M059J (cell line): Measurements from ENCODE around the gene GDPD2. TPM values are rescaled to one million over a fixed set of nuclear protein-coding genes. Genes with fewer than 3 reads are reported as not detected.
A peak's percentile ranks its signal among the peaks of the same experiment; 100 is the strongest.
"Not testable (repeated sequence)": the region's sequence is repeated elsewhere in the genome, so short reads cannot be mapped to it uniquely, and the experiment has no call there.

Source experiments
- DNase-seq: peaks from one replicate; pipeline ENCODE4 v3.0.0-alpha.2; 2012; ENCODE audit warnings: low read depth
- total RNA-seq: library from RNA; depleted of rRNA; stranded (reverse); fragments of >200 nt; shearing (Covaris generic); gene quantifications from 2 replicates; pipeline ENCODE4 v1.2.3, GENCODE V29; 2014; rRNA removed

GDPD2 gene, protein sequence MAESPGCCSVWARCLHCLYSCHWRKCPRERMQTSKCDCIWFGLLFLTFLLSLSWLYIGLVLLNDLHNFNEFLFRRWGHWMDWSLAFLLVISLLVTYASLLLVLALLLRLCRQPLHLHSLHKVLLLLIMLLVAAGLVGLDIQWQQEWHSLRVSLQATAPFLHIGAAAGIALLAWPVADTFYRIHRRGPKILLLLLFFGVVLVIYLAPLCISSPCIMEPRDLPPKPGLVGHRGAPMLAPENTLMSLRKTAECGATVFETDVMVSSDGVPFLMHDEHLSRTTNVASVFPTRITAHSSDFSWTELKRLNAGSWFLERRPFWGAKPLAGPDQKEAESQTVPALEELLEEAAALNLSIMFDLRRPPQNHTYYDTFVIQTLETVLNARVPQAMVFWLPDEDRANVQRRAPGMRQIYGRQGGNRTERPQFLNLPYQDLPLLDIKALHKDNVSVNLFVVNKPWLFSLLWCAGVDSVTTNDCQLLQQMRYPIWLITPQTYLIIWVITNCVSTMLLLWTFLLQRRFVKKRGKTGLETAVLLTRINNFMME
- 0.10 TPM in 1 of 2 replicates, not detected in the other for total RNA-seq

DNA sequence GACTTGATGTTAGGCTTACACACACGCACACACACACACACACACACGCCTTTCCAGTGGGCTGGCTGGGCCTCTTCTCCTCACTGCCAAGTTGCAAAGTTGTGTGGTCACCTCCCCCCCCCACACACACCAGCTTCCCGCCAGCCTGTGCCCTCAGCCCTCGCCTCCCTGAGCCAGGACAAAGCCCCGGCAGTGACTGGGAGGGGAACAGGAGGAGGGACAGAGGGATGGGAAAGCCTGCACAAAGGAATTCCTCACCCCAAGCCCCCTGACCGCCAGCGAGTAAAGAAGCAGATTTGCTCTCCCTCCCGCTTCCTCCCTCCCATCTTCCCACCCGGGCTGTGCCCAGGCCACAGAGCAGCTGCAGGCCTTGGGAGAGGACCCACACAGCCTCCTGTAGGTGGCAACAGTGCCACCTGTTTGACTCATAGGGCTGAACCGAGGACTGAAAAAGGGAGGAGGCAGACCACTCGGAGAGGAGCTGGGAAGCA lies at the start of gene GDPD2:
GDPD2 (plus strand) TSS at position 464 of the 491 bp plus-strand sequence. CDS start 1,671 bp downstream, outside the sequence.
- DNase-seq, result peak; percentile 67

DNA sequence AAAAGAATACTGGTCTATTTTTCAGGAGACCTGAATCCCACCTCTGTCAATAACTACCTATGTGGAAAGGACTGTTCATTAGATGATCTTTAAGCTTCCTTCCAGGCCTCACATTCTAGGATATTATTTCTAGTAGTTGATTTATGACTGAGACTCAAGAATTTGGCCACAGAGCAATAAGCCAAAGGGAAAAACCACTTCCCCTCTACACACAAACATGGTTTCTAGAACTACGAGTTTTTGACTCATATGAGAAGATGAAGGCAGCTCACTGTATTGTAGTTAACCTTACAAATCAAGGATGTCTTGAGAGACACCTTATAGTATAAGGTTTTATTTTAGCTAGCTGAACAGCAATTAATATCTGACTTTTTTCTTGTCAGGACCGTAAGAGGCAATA lies 36.9 kb upstream of the GDPD2 start:
- DNase-seq, result peak; percentile 10

DNA sequence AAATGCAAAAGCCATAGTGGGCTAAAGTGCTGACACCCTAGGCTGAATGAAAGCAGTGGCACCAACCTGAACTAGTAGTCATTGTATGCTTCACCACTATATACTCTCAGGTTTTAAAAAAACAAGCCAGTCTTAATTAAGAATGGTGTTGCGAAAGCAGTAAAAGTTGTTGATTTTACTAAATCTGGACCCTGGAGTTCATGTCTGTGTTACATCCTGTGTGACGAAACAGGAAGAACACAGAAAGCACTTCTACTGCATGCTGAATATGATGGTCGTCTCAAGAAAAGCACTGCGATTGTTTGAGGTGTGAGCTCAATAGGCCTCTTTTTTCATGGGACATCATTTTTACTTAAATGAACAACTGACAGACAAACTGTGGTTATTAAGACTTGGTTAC lies 24.2 kb upstream of the GDPD2 start:
- no peak for DNase-seq

DNA sequence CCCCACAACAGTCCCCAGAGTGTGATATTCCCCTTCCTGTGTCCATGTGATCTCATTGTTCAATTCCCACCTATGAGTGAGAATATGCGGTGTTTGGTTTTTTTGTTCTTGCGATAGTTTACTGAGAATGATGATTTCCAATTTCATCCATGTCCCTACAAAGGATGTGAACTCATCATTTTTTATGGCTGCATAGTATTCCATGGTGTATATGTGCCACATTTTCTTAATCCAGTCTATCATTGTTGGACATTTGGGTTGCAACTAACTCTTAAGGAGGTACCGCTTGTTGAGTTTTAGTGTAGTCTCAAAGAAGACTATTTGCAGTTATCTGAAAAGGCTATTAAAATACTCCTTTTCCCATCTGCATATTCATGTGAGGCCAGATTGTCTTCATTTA lies 22.9 kb upstream of the GDPD2 start:
- DNase-seq, result not testable (repeated sequence)

DNA sequence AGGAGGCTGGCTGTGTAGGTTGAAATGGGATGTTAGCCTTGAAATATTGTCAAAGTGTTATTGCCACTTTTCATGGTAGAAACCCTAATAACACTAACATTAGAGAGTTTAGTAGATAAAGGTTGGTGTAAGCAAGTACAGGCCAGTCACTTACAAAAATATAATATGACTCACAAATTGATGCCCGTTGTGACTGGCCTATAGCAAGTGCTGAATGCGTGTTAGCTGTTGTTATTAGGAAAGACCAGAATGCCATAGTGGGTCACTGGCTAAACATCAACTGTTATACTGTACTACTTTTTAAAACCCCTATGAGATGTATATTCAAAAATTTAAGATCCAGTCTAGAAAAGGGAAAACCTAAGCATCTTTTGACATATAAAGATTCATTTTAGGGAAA lies 20.4 kb upstream of the GDPD2 start:
- no peak for DNase-seq

DNA sequence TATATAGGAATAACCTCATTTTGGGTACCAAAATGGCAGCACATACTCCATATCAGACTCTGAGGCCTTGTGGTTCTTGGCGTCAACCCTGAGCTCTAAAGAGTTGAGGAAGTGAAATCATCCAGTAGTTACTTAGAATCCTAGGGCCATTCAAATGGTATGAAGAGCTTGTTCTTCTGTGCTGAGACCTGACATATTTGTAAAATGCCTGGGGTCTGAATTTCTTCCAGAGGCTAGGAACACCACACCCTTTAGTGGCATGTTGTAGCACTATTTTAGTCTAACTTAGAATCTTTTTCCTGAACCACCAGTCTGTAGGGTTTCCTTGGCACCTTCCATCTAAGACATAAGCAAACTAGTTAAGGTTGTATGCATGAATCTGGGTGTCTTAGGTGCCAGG lies 18.1 kb upstream of the GDPD2 start:
- no peak for DNase-seq

DNA sequence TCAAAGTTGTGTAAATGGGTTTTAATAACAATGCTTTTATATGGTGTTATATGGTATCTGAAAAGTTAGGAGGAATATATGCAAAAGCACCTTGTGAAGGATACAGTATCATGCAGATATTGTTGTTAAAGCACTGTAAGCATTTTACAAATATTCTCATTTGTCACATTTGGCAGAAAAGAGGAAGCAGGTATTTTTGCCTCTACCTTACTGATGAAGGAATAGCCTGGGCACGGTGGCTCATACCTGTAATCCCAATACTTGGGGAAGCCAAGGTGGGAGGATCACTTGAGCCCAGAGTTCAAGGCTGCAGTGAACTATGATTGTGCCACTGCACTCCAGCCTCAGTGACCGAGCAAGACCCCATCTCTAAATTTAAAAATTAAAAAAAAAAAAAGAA lies 12.2 kb upstream of the GDPD2 start:
- DNase-seq, result no peak

DNA sequence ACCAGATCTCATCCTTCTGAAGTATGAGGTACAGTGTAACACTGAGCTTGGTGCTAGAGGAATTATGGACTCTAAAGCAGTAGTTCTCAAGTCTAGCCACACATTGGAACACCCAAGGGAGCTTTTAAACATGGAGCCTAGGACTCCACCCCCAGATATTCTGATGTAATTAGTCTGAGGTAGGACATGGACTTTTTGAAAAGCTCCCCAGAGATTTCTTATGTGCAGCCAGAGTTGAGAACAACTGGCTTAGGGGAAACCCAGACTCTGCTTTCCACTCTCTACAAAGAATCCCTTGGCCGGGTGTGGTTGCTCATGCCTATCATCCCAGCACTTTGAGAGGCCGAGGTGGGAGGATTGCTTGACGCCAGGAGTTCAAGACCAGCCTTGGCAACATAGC lies 11.6 kb upstream of the GDPD2 start:
- DNase-seq, result no peak

DNA sequence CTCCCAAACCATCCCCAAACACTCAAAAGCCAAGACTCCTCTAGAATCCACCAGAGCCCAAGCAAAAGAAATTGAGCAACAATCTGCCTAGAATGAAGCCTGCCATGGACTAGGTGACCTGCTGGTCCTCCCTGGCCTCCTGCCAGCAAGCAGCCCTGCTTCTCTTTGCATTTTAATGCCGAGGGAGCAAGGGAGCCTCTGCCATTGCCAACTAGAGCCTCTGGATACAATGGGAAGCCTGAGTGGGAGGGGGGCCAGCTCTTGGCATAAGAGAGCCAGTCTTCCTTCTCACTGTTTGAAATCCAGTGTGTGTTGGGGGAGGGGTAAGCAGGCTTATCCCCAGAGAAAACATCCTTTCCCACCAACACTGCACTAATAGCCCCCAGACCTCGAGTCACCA lies 1.5 kb upstream of the GDPD2 start:
- DNase-seq, result no peak

DNA sequence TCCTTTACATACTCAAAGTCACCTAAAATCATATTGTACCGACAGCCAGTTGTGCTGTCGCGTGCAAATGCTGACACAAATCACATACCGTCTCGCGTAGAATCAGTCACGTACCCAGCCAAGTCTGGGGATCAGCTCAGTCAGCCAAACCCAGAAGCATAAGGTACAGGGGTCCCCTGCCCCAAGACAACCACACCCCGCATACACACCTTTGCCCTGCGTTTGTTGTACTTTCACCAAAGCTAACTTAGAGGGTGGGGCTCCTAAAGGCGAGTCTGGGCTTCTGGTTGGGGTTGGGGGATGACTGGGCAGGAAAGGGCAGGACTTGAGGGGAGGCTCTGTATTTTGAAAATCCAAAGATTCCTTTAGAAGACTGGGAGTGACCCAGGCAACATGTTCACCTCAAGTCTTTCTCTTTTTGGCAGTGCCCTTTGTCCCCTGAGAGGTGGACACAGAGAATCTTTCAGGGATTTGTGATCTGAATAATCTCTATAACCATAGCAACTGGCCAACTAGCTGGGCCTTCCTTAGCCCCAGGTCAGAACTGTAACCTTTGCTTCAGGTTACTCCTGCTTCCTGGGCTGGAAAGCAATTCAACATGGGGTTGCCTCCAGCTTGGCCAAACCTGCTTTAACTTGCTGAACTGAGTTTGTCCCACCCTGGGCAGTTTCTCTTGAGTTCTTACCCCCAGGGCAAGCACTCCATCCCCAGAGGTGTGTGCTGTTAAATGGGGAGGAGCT lies 992 bp downstream of the GDPD2 start:
- no peak for DNase-seq

DNA sequence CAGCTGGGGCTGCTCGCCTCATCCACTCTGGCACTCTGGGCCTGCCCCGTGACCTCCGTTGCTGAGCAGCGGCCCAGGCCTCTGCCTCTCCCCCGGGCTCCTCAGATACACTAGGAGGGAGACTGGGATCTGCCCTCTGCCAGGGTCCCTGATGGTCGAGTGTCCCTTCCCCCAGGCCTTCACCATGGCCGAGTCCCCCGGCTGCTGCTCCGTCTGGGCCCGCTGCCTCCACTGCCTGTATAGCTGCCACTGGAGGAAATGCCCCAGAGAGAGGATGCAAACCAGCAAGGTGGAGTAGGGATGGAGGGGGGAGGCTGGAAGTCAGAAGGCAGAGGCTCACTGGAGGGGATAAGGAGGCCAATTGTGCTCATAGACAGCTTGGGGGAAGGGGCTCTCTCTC lies 1.7 kb downstream of the GDPD2 start:
- no peak for DNase-seq

DNA sequence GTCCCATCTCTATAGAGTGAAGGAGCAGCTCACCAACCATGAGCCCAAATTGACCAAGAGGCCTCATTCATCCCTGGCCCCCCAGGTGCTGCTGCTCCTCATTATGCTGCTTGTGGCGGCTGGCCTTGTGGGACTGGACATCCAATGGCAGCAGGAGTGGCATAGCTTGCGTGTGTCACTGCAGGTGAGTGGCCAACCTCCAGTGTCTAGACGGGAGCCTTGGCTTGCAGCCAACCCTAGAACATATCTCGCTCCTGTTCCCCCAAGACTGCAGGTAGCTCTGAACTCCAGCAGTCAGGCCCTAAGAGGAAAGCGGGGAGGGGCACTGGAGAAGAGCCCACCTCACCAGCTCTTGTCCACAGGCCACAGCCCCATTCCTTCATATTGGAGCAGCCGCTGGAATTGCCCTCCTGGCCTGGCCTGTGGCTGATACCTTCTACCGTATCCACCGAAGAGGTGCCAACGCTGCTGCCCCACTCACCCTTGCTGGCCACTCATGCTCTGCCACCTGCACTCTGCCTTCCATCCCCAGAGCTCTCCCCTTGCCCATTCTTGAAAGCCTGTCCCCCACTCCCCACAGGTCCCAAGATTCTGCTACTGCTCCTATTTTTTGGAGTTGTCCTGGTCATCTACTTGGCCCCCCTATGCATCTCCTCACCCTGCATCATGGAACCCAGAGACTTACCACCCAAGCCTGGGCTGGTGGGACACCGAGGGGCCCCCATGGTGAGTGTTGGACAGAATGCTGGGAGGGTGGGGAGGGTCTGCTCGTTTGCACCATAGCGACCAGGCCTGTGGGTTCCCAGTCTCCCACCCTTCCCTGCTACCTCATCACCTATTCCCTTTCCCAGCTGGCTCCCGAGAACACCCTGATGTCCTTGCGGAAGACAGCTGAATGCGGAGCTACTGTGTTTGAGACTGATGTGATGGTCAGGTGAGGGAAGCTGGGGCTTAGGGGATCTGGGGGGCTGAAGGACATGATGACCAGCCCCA lies 3.5 kb downstream of the GDPD2 start:
- DNase-seq, result no peak

DNA sequence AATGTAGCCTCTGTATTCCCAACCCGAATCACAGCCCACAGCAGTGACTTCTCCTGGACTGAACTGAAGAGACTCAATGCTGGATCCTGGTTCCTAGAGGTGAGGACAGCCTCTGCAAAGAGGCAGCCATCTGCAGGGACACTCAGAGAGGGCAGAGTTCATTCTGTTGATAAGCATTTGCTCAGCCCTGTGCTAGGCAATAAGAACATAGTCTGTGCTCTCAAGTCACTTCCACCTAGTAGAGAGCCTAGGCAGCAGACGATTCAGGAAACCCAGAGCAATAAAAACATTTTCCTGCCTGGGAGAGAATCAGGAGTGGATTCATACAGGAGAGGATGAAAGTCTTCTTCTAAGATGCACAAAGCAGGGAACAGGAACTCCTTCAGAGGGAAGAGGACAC lies 4.3 kb downstream of the GDPD2 start:
- DNase-seq, result no peak

DNA sequence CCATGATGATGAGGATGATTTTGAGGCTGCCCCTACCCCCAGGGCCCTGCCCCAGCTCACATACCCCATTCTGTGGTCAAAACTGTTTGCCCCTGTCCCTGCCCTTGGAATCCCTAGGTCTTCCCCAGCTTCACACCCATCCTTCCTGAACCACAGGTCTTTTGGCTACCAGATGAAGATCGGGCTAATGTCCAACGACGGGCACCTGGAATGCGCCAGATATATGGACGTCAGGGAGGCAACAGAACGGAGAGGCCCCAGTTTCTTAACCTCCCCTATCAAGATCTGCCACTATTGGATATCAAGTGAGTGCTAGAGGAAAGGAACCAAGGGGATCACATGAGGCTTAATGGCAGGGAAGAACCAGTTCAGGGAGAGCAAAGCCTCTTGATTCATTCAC lies 6.6 kb downstream of the GDPD2 start:
- DNase-seq, result no peak

DNA sequence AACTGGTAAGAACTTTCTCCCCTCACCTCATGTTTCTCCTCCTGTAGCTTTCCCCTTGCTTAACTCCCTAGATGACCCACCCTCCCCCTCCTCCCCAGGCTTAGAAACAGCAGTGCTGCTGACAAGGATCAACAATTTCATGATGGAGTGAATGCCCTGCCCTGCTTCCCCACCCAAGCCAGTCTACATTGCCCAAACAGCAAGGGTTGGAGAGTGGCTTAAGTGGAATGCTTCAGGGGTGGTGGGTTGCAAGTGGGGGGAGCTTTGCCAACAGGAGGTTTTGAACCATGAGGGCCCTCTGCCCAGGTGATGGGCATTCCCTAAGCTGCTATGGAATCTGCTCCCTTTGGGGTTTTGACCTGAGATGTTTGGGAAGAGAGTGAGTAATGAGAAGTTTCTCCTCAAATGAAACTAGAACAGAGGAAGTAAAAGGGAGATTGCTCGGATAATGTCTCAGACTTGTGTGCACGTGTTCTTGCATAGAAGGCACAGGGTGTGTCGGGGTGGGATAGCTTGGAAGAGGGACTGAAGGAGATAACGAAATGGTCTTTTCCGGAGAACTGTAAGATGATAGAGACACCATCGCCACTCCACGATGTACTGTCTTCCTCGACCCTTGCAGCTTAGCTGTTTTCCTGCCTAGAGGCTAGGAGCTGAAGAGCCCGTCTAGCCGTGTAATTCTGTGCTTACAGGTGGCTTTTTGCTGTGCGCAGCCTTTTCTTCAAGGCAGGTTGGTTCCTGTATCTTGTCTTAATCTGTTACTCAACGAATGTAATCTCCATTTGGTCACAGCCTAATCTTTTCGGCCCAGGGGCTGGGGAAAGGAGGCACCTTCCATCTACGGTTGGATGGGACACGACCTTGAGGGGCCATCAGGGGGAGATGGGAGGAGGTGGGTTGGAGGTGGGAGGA lies 10.1 kb downstream of the GDPD2 start:
- DNase-seq, result no peak

DNA sequence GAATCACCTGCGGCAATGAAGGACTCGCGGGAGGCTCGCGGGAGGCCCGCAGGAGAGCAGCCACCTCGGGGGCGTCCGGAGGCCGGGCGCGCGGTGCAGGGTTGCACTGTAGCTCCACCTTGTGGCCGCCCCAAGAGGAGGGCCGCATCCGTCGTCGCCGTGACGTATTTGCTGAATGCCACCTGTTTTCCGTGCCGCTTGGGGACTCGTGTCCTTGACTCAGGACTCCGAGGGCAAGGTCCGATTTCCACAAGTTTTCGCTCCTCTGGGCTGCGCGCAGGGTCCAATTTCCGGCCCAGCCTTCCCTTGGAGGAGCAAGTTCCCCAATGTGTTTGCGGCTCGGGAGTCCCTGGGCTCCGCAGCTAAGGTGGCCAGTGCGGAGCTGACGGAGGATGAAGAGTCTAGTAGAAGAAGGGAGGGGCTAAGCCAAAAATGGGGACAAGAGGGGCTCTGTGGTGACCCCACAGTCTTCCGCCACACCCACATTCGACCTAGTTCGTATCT lies 10.8 kb downstream of the GDPD2 start:
- DNase-seq, result peak; percentile 75

DNA sequence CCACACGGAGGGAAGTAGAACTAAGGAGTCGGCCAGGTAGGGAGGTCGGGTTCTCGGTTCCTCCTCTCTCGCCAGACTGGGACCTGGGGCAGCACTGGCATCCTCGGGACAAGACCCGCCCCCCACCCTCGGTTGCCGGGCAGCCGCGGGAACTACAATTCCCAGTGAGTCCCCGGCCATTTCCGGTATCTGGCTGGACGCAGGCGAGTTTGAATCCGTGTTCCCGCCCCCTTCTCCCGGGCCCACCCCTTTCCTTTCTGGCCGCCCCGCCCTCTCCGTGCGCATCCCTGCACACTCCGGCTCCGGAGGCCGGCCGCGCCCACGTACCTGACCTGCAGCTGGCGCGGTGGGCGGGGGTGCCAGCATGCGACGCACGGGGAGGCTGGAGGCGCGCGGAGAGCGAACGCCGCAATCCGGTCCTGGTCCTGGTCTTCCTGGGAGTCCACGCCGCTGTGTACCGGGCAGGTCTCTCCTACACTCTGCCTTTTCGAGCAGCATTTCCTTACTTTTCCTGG lies 11.3 kb downstream of the GDPD2 start:
- peak; percentile 92 for DNase-seq

DNA sequence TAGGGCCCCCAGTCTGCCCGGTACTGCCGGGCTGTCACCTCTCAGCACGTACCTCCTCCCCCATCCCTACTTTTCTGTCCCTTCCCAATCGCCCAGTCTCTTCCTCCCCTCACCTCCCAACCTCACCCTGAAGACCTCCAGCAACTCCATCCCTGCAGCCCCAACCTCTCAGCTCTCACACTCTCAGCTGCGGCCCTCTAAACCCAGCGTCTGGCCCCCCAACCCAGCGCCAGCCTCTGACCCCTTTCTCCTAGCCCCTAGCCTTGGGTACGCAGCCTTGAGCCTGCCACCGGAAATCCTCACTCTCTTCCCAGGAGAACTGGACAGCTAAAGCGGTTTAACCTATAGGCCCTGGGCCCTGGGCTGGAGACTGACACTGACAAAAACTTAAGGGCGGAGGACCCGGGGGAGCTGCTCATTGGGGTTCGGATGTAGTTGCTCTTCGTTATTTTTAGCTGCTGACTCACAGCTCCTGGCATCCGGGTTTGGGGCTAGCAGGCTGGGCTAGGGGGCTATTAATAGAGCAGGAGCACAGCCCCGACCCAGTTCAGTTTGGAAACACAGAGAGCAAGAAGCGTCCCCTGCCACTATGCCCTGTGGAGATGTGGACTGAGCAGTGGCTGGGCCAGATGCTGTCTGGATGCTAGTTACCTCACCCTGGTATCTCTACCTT lies 11.9 kb downstream of the GDPD2 start:
- peak; percentile 79 for DNase-seq

DNA sequence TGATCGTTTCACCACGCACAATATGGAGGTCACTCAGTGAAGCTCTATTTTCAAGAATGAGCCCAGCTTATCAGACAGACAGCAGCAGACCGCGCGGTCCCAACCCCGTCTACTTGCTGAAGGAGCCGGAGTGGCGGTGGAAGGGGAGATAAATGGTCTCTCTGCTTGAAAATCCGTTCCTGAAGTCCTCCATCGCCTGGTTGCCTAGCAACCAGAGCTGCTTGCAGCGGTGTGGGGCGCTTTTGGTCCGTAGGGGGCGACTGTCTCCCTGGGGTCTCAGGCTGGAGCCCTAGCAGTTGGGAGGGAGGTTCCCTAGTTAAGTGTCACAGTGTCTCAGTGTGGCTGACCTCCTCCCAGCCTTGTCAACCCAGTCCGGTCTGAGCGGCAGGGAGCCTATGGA lies 13.2 kb downstream of the GDPD2 start:
- DNase-seq, result no peak
